HG03066 (cell line): ENCODE data around the gene SMAD9.

Experiments used
- ATAC-seq: cut with Tn5 transposase; IDR thresholded peaks from one replicate; pipeline ENCODE4 v1.9.1; 2021; ENCODE audit warnings: low read depth; ENCODE audit not compliant: unreplicated experiment

Gene SMAD9

DNA sequence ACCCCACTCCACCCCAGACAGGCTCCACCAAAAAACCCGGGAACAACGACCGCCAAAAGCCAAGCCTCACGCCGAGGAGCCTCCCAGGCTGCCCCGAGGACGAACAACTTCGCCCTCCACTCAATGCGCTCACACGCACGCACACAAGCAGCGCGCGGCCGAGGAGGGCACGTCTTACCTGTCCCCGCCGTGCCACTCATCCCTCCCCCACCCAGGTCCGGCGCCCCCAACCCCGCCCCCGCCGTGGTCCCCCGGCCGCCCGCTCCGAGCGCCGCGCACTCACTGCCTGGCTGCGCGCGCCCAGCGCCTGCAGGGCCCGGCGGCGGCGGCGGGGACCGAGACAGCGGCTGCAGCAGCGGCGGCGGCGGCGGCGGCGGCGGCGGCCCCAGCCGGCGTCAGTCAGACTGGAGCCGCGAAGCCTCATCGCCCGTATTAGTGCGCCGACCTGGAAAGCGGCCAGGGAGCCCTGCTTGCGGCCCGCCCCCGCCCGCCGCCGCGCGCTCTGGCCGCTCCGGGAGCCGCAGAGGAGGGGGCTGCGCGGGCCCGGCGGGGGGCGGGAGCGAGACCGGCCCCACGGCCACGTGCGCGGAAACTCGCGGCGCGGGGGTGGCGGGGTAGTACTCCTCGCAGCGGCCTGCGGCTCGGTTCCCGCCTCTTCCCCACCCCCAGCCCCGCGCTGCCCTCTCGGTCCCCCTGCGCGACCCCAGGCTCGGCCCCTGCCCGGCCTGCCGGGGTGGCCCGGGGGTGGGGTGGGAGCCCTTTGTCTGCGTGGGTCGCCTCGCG is at the start of gene SMAD9:
SMAD9 (minus strand) TSS at position 406 of the 783 bp plus-strand sequence. CDS start 40,549 bp downstream, outside the sequence.
- ATAC-seq, result peak; percentile 66

GRCh38 chr13:36966404-36966803 is 46.4 kb upstream of the SMAD9 start:
- ATAC-seq, result no peak

DNA sequence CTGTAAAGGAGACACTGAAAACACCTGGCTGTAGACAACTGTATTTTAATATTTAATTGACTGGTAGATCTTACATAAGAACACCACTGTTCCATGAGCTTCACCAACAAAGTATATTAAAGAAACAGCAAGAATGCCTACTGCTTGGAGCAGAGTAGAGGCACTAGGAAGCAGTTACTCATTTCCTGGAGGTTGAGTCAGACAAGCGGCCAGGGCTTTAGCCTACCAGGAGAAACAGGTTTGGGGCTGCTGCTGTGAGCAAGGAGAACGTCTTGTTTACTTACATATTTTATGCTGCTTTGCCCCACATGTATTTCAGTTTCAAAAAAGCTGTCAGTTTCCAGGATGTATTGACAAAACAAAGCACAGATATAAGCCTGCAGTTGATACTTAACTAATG is 45.7 kb upstream of the SMAD9 start:
- ATAC-seq, result no peak

DNA sequence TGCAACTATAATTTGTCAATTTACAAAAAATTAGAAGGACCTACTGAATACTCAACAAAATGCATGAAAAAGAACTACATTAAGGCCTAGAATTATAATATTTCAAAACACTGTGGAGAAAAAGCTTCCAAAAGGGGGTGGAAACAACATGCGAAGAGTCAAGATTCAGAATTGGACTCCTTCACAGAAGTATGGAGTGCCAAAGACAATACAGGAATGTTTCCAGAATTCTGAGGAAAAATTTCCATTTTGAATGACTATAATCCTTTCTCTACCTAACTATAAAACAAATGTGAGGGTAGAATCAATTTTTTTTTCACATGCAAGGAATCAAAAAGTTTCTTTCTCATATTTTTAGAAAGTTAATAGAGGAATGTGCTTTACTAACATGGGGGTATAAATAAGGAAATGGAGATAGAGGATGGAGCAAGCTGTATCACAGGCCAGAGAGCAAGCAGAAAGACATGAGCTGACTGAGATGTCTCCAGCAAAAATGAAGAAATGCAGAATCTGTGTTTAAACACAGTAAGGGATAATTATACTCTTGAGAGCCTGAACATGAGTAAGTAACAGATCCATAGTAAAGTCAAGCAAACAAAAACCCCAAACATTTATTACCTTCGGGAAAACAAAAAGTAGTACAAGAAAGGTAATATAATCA is 39.5 kb upstream of the SMAD9 start:
- ATAC-seq, result no peak

DNA sequence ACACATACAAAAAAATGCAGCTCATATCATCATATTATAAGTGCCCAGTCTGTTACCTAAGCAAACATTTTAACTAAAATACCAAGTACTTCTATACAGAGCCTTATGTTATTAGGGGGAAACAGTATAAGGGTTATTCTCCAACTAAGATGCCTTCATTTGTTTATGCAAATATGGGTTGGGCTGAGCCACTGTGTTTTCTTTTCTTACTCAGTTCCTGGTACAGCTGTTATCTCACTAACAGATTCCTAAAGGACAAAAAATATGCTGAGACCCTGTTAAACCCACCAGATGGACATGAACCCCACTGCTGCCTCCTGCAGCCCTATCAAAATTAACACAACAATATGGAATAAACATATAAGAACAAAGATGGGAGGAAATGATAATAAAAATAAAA is 34.5 kb upstream of the SMAD9 start:
- no peak for ATAC-seq

DNA sequence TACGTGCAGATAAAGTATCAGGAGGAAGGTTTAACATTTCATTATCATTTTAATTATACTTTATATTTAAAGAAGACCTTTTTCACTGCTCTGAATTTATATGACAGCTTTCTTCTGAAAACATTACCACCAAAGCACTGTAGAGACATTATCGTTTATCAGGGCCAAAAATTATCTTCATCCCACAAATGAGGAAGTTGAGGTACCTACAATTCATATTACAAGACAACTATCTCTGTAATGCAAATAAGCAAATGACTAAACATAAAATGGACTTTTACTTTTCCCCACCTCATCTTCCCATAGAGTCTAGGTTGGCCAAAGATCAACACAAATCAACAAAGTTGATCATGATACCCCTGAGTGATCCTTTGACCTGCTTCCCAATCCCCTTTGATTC is 30.9 kb upstream of the SMAD9 start:
- ATAC-seq, result no peak

DNA sequence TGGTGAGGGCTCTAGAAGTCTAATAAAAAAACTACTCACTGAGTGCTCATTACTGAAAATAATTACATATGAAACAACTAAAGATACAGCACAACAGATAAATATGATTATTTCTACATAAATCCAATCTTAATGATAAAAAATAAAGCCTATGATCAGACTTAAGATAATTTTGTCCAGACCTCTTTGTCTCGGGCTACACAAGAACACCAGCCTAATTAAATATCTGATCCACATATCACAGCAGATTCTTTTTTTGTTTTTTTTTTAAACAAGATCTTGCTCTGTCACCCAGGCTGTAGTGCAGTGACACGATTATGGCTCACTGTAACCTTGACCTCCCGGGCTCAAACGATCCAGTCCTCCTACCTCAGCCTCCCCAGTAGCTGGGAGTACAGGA is 30.3 kb upstream of the SMAD9 start:
- no peak for ATAC-seq

- no peak for ATAC-seq
These were observed 25.0 kb upstream of the SMAD9 start for GRCh38 chr13:36945078-36945477.

DNA sequence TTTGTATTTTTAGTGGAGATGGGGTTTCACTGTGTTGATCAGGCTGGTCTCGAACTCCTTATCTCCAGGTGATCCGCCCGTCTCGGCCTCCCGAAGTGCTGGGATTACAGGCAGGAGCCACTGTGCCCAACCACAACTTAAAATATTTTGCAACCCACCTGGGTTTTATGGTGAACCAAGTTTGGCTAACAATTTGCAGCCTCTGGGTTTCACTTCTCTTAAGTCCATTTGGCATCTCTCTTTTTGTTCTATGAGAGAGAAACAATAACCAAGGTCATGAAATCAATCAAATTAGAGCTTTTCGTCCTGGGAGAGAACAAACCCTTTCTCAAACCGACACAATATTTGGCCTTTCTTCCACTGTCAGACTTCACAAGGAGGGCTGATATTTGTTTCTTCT is 5.6 kb upstream of the SMAD9 start:
- ATAC-seq, result no peak

DNA sequence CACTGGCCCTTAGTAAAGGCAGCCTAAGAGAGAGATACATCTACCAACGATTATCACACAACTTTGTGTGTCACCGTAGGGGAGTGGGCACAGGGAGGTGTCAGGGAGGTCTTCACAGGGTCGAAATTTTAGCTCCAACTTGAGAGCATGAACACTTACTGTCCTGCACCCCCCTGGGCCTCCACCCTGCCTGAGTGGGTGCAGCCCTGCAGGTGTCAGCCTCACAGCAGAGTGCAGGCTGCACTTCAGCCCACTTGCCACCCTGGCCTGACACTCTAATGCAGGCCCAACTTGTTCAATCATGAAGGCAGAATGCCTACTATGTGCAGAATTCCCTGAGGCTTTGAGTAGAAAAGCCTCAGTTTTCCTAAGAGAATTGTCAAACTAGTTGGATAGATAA is 4.0 kb upstream of the SMAD9 start:
- no peak for ATAC-seq

- no peak for ATAC-seq
These were observed 1.7 kb upstream of the SMAD9 start for GRCh38 chr13:36921631-36922301.

DNA sequence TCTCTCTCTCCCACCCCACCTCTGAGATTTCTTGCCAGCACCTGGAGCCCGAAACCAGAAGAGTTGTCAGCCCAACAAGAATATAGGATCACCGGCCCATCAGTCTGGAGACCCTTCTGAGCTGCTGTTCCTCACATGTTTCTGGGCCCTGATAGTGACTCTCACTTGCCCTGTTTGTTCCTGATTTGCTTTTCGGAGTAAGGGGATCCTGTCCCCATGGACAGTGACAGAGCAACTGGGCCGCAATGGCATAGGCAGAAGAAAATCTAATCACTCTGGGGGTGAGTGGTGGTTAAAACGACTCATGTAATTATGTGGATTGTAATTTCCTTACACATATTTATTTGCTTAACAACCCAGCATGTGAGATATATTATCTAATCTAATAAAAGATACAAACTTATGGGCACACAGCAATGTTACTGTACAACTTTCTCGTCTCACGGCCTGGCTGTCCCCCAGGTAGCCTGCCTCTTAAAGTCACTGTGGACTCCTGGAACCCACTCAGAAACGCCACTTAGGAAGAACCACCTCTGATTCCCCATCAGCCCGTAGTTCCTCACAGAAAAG is 663 bp upstream of the SMAD9 start:
- ATAC-seq, result no peak

GRCh38 chr13:36919171-36919832 is 736 bp downstream of the SMAD9 start:
- ATAC-seq, result peak; percentile 6

DNA sequence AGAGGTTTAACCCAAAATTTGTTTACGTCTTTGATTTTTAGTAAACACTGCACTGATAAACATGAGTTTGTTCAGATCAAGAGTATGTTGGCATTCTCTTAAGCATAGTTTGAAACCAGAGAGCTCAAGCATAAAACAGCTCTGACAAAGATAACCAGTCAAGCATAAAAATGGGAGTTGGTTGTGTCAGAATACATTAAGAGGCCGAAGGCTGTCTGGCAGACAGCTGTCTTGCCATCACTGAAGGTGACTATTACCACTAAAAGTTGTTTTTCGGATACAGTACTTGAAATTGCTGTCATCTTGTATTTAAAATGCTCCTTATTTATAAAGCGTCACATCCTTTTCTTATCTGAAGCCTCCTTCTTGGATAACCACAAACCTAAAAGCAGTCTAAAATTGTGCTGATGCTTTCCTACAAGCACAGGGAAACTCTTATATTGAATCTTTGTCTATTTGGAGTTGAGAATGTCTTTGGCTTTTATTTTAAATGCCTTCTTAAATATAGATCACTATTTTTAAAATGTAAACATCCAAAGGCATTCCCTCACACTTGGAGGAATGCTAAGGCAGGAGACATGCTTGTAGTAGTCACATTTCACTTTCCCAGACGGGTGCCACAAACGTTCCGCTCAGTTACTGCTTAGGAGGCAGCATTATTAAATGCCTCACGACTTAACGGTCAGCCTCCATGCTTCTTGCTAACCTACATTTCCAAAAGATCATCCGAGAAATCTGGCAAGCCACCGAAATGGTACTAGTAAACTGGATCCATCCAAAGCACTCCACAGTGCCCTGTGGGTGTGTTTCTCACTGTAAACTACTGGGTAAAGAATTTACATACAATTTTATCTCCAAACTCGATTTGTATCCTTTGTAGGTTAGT is 1.5 kb downstream of the SMAD9 start:
- no peak for ATAC-seq

- no peak for ATAC-seq
These were observed 2.7 kb downstream of the SMAD9 start for GRCh38 chr13:36917311-36917710.

DNA sequence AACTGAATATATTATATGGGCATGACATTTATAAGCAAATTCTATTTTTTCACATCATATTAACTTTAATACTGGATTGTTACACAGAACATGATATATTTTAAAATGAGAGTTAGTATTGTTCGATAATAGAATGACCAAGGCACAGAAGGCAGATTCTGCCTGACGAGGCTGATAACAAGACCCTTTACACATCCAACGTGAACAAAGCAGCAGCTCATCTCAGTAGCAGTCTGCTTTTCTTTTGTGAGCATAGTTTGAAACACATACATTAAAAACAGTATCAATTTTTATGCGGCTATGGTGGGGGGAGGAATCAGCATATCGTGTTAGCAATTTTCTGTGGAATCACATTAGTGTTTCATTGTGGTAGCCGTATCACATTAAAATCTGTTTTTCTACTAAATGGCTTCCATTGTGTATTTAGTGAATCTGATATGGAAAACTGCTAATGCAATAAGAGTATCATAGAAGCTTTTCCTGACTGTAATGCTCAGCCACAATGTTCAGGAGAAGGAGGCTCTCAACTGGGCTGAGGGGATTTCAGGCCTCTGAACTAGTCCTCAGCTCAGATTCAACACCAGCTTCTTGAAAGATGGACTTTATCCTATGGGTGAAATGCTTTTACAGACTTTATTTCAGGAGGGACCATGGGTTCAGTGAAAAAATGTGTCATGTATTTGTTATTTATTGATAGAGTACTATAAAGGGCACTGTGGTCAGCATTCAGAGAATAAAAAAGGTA is 4.0 kb downstream of the SMAD9 start:
- no peak for ATAC-seq

GRCh38 chr13:36915106-36915505 is 4.9 kb downstream of the SMAD9 start:
- no peak for ATAC-seq

DNA sequence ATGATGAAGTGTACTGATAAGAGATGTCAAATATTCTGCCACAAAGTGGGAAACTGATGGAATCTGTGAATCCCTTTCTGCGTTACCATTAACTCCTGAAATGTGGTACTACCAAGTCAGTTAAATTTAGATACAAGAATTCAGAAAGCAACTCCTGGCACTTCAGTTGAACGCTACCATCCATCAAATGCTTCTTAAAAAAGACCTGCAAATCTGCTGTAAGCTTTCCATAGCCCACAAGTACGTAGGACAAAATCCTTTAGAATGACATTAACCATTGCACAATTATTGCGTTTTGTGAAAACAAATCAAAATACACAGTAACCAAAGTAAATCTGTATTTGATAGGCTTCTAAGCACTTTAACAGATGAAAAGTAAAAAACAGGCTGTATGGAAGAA is 5.4 kb downstream of the SMAD9 start:
- ATAC-seq, result no peak

DNA sequence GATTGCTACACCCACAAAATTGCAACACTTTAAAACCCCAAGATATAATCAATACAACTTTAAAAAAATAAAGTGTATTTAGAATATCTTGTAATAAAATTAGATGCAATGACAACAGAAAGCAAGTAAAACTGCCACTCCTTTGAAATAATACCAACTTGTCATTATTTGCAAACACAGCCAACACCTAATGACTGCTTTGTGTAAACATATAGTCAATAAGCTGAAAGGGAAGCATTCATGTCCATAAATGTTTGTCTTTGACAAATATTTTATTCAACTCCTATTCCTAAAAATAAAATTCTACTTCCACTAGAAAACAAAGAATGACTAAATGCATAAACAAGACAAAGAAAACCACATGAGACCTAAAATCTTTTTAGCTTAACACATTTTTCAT is 6.6 kb downstream of the SMAD9 start:
- ATAC-seq, result no peak
